ENCODE measurements around the gene SLC8A2.
"Not testable (repeated sequence)": the region's sequence is repeated elsewhere in the genome, so short reads cannot be mapped to it uniquely, and the experiment has no call there.

The SLC8A2 gene

DNA sequence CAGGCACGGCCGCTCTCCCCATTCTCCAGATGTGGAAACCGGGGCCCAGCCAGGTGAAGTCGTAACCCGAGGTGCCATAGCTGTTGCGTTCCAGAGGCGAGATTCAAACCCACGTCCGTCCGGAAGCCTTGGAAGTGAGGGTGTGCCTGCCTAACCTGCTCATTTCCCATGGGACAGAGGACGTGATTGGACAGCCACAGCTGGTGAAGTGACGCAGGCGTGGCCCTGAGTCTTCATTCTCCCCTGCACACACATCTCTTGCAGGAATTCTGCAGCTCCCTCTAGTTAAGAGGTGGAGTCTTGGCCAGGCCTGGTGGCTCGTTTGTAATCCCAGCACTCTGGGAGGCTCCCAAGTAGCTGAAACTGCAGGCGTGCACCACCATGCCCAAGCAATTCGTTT lies 69.2 kb downstream of the SLC8A2 start:
- DNase-seq (ENCODE audit: low read depth), result no peak
- TF ChIP-seq, protein P1, sequence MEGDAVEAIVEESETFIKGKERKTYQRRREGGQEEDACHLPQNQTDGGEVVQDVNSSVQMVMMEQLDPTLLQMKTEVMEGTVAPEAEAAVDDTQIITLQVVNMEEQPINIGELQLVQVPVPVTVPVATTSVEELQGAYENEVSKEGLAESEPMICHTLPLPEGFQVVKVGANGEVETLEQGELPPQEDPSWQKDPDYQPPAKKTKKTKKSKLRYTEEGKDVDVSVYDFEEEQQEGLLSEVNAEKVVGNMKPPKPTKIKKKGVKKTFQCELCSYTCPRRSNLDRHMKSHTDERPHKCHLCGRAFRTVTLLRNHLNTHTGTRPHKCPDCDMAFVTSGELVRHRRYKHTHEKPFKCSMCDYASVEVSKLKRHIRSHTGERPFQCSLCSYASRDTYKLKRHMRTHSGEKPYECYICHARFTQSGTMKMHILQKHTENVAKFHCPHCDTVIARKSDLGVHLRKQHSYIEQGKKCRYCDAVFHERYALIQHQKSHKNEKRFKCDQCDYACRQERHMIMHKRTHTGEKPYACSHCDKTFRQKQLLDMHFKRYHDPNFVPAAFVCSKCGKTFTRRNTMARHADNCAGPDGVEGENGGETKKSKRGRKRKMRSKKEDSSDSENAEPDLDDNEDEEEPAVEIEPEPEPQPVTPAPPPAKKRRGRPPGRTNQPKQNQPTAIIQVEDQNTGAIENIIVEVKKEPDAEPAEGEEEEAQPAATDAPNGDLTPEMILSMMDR (IDR thresholded peaks at IDR 0.05; ENCODE audit: low read length, missing control alignments), result no peak
- H3K4me3 ChIP-seq (replicated peaks; ENCODE audit: low read depth, low read length), result no peak overlapping the region

DNA sequence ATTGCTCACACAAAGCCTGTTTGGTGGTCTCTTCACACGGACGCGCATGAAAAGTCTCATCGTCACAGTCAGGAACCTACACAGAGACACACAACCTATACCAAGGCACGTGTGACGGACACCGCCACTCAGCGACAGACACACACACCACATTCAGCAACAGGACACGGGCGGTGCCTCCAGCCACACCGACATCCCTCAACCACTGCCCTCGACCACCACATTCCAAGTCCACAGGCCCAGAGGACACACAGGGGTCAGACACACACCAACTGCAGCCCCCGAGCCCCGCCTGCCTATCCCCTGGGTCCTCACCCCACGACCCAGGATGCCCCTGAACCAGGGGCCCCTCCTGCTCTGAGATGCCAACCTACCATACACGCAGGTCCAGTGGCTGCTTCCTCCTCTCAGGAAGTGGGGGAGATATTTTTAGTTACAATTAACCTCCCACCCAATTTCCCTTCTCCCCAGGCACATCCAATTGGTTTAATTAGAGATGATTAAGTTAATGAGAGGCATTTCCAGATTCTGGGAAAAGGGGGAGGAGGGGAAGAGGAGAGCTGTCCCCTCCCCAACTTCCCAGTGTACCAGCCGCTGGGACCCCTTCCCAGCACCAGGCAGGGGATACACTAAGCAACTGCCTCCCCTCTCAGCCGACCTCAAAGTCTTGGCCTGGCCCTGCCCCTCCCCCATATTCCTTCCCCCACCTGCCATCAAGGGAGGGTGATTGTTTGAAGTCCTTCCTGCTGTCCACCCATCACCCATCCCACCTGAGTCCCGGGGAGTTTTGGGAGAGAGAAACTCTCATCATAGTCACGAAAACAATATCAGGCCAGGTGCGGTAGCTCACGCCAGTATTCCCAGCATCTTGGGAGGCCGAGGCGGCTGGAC lies 72.7 kb downstream of the SLC8A2 start:
- H3K4me3 ChIP-seq (replicated peaks; ENCODE audit: low read depth, low read length), result no peak overlapping the region
- DNase-seq (ENCODE audit: low read depth), result no peak
- TF ChIP-seq, protein P1 (IDR thresholded peaks at IDR 0.05; ENCODE audit: low read length, missing control alignments), result no peak

DNA sequence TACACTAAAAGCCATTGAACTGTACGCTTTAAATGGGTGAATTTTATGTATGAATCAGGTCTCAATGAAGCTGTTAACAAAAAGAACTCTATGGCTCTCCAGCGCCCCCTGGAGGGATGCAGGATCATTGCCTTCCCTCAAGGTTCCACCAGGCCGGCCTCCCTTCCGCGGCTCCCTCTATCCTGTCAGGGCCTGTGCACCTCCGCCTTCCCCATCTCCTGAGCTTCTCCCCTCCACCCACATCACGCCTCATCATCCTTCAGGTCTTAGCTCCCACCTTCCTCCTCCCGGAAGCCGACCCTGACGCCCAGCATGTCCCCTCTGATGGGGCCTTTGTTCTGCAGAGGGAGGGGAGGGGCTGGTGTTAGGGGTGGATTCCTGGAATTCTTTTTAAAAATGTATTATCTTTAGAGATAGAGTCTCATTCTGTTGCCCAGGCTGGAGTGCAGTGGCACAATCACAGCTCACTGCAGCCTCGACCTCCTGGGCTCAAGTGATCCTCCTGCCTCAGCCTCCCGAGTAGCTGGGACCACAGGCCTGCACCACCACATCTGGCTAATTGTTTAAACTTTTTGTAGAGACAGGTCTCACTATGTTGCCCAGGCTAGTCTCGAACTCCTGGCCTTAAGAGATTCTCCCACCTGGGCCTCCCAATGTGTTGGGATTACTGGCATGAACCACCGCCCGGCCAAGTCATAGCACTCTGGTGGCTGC lies 80.0 kb downstream of the SLC8A2 start:
- TF ChIP-seq, protein P1 (IDR thresholded peaks at IDR 0.05; ENCODE audit: low read length, missing control alignments), result peak; percentile 94
- no peak overlapping the region for H3K4me3 ChIP-seq (replicated peaks; ENCODE audit: low read depth, low read length)
- DNase-seq (ENCODE audit: low read depth), result peak; percentile 79

DNA sequence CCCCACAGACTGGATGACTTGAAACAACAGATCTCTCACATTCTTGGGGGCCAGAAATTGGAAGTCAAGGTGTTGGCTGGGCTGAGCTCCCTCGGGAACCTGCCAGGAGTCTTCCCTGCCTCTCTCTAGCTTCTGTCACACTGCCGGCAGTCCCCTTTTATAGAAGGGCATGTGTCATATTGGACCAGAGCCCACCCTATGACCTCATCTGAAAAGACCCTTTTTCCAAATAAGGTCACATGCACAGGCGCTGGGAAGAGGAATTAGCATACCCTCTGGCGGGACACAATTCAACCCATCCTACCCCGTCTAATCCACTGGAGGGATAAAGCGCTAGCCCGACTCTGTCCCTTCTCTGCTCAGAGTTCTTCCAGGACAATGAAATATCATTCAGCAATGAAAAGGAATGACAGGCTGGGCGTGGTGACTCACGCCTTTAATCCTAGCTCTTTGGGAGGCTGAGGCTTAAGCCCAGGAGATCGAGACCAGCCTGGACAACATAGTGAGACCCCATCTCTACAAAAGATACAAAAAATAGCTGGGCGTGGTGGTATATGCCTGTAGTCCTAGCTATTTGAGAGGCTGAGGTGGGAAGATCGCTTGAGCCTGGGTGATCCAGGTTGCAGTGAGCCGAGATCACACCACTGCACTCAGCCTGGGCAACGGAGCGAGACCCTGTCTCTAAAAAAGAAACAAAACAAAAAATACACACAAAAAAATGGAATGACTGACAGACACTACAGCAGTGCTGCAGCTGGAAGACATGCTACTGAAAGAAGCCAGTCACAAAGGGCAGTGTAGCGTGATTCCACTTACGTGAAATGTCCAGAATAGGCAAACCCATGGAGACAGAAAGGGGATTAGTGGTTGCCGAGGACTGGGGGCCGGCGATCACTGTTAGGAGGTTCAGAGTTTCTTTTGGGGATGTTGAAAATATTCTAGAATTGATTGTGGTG lies 80.9 kb downstream of the SLC8A2 start:
- no peak overlapping the region for H3K4me3 ChIP-seq (replicated peaks; ENCODE audit: low read depth, low read length)
- no peak for DNase-seq (ENCODE audit: low read depth)
- TF ChIP-seq, protein P1 (IDR thresholded peaks at IDR 0.05; ENCODE audit: low read length, missing control alignments), result no peak

DNA sequence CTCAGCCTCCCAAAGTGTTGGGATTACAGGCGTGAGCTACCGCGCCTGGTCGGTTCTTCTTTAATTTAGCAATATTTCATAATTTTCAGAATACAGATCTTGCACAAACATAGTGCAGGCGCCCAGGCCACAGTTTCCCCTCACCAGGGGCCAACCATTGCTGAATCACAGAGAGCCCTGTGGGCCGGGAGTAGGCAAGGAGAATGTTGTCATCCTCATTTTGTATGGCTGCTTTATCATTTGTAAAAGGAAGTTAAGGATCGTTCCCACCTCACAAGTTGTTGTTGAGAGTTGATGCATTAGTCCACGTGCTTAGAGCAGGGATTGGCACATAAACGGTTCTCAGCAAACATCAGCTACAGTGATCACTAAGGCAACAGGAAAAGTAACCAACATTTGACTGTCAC lies 82.5 kb downstream of the SLC8A2 start:
- peak; percentile 29 for DNase-seq (ENCODE audit: low read depth)
- TF ChIP-seq, protein P1 (IDR thresholded peaks at IDR 0.05; ENCODE audit: low read length, missing control alignments), result no peak
- no peak overlapping the region for H3K4me3 ChIP-seq (replicated peaks; ENCODE audit: low read depth, low read length)

DNA sequence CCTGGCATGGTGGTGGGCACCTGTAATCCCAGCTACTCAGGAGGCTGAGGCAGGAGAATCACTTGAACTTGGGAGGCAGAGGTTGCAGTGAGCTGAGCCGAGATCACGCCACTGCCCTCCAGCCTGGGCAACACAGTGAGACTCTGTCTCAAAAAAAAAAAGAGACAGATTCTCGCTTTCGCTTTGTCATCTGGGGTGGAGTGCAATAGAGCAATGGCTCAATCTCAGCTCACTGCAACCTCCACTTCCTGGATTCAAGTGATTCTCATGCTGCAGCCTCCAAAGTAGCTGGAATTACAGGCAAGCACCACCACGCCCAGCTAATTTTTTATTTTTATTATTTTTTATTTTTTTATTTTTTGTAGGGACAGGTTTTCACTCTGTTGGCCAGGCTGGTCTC lies 83.0 kb downstream of the SLC8A2 start:
- H3K4me3 ChIP-seq (replicated peaks; ENCODE audit: low read depth, low read length); DNase-seq (ENCODE audit: low read depth): not testable (repeated sequence)

DNA sequence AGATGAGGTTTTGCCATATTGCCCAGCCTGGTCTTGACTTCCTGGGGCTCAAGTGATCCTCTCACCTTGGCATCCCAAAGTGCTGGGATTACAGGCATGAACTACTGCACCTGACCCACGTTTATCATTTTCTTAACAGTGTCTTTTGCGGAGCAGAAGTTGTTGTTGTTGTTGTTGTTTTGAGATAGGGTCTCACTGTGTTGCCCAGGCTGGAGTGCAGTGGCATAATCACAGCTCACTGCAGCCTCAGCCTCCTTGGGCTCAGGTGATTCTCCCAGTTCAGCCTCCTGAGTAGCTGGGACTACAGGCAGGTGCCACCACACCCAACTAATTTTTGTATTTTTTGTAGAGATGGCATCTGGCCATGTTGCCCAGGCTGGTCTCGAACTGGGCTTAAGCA lies 84.1 kb downstream of the SLC8A2 start:
- DNase-seq (ENCODE audit: low read depth); H3K4me3 ChIP-seq (replicated peaks; ENCODE audit: low read depth, low read length): not testable (repeated sequence)

DNA sequence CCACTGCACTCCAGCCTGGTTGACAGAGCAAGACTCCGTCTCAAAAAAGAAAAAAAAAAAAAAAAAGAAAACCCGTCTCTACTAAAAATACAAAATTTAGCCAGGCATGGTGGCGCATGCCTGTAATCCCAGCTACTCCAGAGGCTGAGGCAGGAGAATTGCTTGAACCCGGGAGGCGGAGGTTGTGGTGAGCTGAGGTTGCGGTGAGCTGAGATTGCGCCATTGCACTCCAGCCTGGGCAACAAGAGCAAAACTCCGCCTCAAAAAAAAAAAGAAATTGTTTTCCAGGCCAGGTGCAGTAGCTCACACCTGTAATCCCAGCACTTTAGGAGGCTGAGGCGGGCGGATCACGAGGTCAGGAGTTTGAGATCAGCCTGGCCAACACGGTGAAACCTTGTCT lies 85.1 kb downstream of the SLC8A2 start:
- DNase-seq (ENCODE audit: low read depth); H3K4me3 ChIP-seq (replicated peaks; ENCODE audit: low read depth, low read length): not testable (repeated sequence)

DNA sequence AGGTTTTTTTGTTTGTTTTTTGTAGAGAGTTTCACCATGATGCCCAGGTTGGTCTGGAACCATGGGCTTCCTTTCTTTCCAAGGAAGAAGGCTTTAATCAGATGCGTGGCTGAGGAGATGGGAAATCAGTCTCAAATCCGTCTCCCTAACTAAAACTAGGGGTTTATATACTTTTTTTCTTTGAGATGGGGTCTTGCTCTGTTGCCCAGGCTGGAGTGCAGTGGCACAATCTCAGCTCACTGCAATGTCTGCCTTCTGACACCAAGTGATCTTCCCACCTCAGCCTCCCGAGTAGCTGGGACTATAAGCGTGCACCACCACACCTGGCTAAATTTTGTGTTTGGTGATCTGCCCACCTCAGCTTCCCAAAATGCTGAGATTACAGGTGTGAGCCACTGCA lies 87.2 kb downstream of the SLC8A2 start:
- H3K4me3 ChIP-seq (replicated peaks; ENCODE audit: low read depth, low read length); DNase-seq (ENCODE audit: low read depth): not testable (repeated sequence)

DNA sequence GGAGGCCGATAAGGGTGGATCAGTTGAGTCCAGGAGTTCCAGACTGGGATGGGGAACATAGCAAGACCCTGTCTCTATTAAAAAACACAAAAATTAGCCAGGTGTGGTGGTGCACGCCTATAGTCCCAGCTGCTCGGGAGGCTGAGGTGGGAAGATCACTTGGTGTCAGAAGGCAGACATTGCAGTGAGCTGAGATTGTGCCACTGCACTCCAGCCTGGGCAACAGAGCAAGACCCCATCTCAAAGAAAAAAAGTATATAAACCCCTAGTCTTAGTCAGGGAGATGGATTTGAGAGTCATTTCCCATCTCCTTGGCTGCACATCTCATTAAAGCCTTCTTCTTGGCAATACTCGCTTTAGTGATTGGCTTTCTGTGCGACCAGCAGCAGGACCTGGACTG lies 87.8 kb downstream of the SLC8A2 start:
- H3K4me3 ChIP-seq (replicated peaks; ENCODE audit: low read depth, low read length); DNase-seq (ENCODE audit: low read depth): not testable (repeated sequence)
